Gastroesophageal sphincter (tissue), 4 donors: ENCODE results near the gene OGFRL1. TPM values are rescaled to one million over a fixed set of nuclear protein-coding genes. Genes with fewer than 3 reads are reported as not detected.

Source experiments
- ATAC-seq: fragments of 150-250 bp; one replicate; pipeline ENCODE4 v1.9.1; 2016; ENCODE audit warnings: mild to moderate bottlenecking, moderate library complexity
- H3K27ac ChIP-seq, 4 donors: fragments of 200-600 bp; sonication (generic) in 3 of 4; 1 replicate in 3 of 4; 2 replicates in 1 of 4; pipeline ENCODE4 v1.5.1; 2016 to 2019
- H3K27me3 ChIP-seq: fragments of 200-600 bp; sonication (generic); one replicate; pipeline ENCODE4 v1.5.1; 2019
- H3K36me3 ChIP-seq, 2 donors: fragments of 200-600 bp; sonication (generic); one replicate each; pipeline ENCODE4 v1.5.1; 2019; ENCODE audit warnings: control low read depth in 1 of 2
- H3K4me1 ChIP-seq, 3 donors: fragments of 200-600 bp; sonication (generic); 1 replicate in 2 of 3; 2 replicates in 1 of 3; pipeline ENCODE4 v1.5.1; 2016 to 2019; ENCODE audit warnings: control low read depth in 2 of 3
- H3K4me3 ChIP-seq, 2 donors: fragments of 200-600 bp; sonication (generic); one replicate each; pipeline ENCODE4 v1.5.1; 2019; ENCODE audit warnings: mild to moderate bottlenecking in 1 of 2, moderate library complexity in 1 of 2
- H3K9me3 ChIP-seq, 3 donors: fragments of 200-600 bp; sonication (generic); one replicate each; pipeline ENCODE4 v1.5.1; 2017 to 2019; ENCODE audit warnings: control low read depth in 2 of 3
- CTCF ChIP-seq, 4 experiments: fragments of 200-600 bp in 2 of 4; fragments of 450-650 bp in 2 of 4; sonication (generic) in 1 of 4; IDR thresholded peaks; one replicate each; pipeline ENCODE4 v1.5.1; 2017 to 2019; ENCODE audit warnings: antibody characterized with exemption in 4 of 4, mild to moderate bottlenecking in 2 of 4, moderate library complexity in 2 of 4
- EP300 ChIP-seq: sonication (generic); formaldehyde crosslinking; IDR thresholded peaks from one replicate; pipeline ENCODE4 v1.6.1; 2017; ENCODE audit warnings: antibody characterized with exemption, mild to moderate bottlenecking
- POLR2A ChIP-seq, 2 donors: fragments of 450-650 bp; IDR thresholded peaks; one replicate each; pipeline ENCODE4 v1.6.1; 2017; ENCODE audit warnings: antibody characterized with exemption in 2 of 2, mild to moderate bottlenecking in 2 of 2, moderate library complexity in 1 of 2
- POLR2AphosphoS5 ChIP-seq: sonication (generic); formaldehyde crosslinking; IDR thresholded peaks from one replicate; pipeline ENCODE4 v1.6.1; 2017; ENCODE audit warnings: antibody characterized with exemption
- WGBS, 2 donors: methylation state at CpG; one replicate each; pipeline ENCODE4 v1.1.5; 2018; ENCODE audit warnings: low coverage in 1 of 2; 5-methylcytosine and 5-hydroxymethylcytosine counted together
- total RNA-seq, 4 donors: library from RNA; depleted of rRNA; stranded (reverse); fragments of >200 nt; gene quantifications; one replicate each; pipeline ENCODE4 v1.1.0, GENCODE V29; 2016

The OGFRL1 gene
- total RNA-seq, 4 donors from 2014 or later, result 29.0 to 52.3 (median 46.5) TPM

GRCh38 chr6:71290611-71291010 lies 2.0 kb downstream of the OGFRL1 start:
- no peak for TF ChIP-seq POLR2A (IDR thresholded peaks at IDR 0.05)
- TF ChIP-seq CTCF (IDR thresholded peaks at IDR 0.05), result no peak
- no peak for TF ChIP-seq EP300
- no peak for TF ChIP-seq POLR2AphosphoS5
- H3K36me3 ChIP-seq, result peaks cover 0 to 16% of the 10 kb centered on the region in 2 donors
- 82% methylated on average over 2 of the region's 2 CpGs; no CpG with 5 or more reads in 1 of the 2 donors for WGBS, 2 donors
- peaks cover 5 to 64% (median 7%) of the 10 kb centered on the region in 3 donors for H3K4me1 ChIP-seq
- ATAC-seq, result no peak
- H3K4me3 ChIP-seq, result peak overlapping the region; percentile 76 to 80
- peak overlapping the region in 1 of 4 donors; percentile 31 for H3K27ac ChIP-seq
- H3K27me3 ChIP-seq, result no peaks in the 10 kb centered on the region
- no peaks in the 10 kb centered on the region for H3K9me3 ChIP-seq

GRCh38 chr6:71292001-71292400 lies 3.4 kb downstream of the OGFRL1 start:
- H3K4me1 ChIP-seq, result peaks cover 5 to 56% (median 7%) of the 10 kb centered on the region in 3 donors
- H3K27me3 ChIP-seq, result no peaks in the 10 kb centered on the region
- WGBS, 2 donors, result 54 to 64% methylated on average over 4 of the region's 4 CpGs
- peaks cover 0 to 30% of the 10 kb centered on the region in 2 donors for H3K36me3 ChIP-seq
- H3K4me3 ChIP-seq, result peak overlapping the region in 1 of 2 donors; percentile 76
- peak overlapping the region in 1 of 4 donors; percentile 17 for H3K27ac ChIP-seq
- no peaks in the 10 kb centered on the region for H3K9me3 ChIP-seq
- no peak for ATAC-seq
- no peak for TF ChIP-seq CTCF (IDR thresholded peaks at IDR 0.05)
- no peak for TF ChIP-seq EP300
- no peak for TF ChIP-seq POLR2AphosphoS5
- no peak for TF ChIP-seq POLR2A (IDR thresholded peaks at IDR 0.05)

- 10% methylated on average over 1 of the region's 1 CpG; no CpG with 5 or more reads in 1 of the 2 donors for WGBS, 2 donors
- no peak for TF ChIP-seq EP300
- peak; percentile 48 for TF ChIP-seq POLR2AphosphoS5
- TF ChIP-seq CTCF (IDR thresholded peaks at IDR 0.05), result no peak
- no peak for TF ChIP-seq POLR2A (IDR thresholded peaks at IDR 0.05)
Observed at GRCh38 chr6:71294121-71294523, 5.5 kb downstream of the OGFRL1 start.

GRCh38 chr6:71298459-71298858 lies 9.8 kb downstream of the OGFRL1 start:
- ATAC-seq, result no peak
- Histone ChIP-seq H3K9me3 (no peaks in the 10 kb centered on the region), H3K4me1 (peaks cover 0 to 22% (median 0%) of the 10 kb centered on the region in 3 donors), H3K27me3 (no peaks in the 10 kb centered on the region), H3K27ac (no peak overlapping the region), H3K4me3 (no peak overlapping the region), H3K36me3 (peaks cover 0 to 59% of the 10 kb centered on the region in 2 donors)
- no peak for TF ChIP-seq POLR2AphosphoS5
- no peak for TF ChIP-seq EP300
- TF ChIP-seq CTCF (IDR thresholded peaks at IDR 0.05), result no peak
- no peak for TF ChIP-seq POLR2A (IDR thresholded peaks at IDR 0.05)
- 17 to 54% methylated on average over 1 of the region's 1 CpG for WGBS, 2 donors

More at GRCh38 chr6:71294121-71294523, 5.5 kb downstream of the OGFRL1 start:
- H3K36me3 ChIP-seq, result peaks cover 0 to 41% of the 10 kb centered on the region in 2 donors
- H3K27ac ChIP-seq, result no peak overlapping the region
- peaks cover 0 to 48% (median 3%) of the 10 kb centered on the region in 3 donors for H3K4me1 ChIP-seq
- no peak overlapping the region for H3K4me3 ChIP-seq
- ATAC-seq, result peak; percentile 39
- no peaks in the 10 kb centered on the region for H3K9me3 ChIP-seq
- no peaks in the 10 kb centered on the region for H3K27me3 ChIP-seq
